ENCODE results near the gene ERMARD.

Gene ERMARD
- long read RNA-seq, transcript ERMARD-204 (17 exons, 1,908 nt) = minor isoform, 14 of 112 reads
- long read RNA-seq, transcript ERMARD-203 (18 exons, 2,141 nt) = major isoform, 21 of 112 reads
- long read RNA-seq, partial matches to known transcripts = 13 of 112 reads
- long read RNA-seq, other reads (novel, unspliced or antisense) = 63 of 112 reads

DNA sequence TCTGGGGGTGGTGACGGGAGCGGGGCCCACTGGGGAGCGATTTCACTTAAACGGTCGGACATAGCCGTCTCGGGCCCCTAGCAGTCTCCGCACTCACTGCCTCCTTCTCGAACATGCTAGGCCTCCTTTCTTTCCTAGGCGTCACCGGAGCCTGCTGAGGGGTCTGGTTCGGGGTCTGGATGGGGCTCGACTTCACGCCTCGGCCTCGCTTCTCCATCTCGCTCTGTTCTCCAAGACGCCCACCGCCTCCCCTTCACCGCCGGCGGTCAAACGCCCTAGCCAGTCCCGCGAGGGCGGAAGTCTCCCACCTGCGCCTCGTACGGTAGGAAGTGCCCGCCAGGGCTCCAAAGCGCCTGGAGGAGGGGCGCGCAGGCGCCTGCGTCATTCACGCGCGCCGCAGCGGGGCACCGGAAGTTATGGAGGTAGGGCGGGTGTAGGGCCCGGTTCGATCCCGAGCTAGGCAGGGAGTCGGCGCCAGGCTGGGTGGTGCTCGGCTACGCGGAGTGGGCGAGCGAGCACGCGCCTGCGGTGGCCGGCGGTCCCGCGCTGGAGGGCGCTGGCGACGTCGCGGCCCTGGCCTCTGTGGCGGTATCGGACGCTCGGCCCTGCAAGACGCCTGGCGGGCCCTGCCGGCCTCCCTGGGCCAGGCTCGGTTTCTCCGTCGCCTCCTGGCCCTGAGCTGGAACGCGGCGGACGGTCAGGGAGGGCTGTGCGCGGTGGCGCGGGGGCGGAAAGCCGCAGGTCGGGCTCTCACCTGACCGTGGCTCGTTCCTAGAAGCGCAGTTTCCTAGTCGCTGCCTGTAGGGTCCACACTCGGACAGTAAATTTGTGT is at the start of gene ERMARD, which contains the start of gene DYNLT2:
ERMARD (plus strand) TSS at position 381 of the 832 bp plus-strand sequence; CDS start at position 417, 36 bp downstream.
DYNLT2 (minus strand) TSS at position 331 of the 832 bp plus-strand sequence; CDS start at position 217, 114 bp downstream.
- TF ChIP-seq, protein P1, sequence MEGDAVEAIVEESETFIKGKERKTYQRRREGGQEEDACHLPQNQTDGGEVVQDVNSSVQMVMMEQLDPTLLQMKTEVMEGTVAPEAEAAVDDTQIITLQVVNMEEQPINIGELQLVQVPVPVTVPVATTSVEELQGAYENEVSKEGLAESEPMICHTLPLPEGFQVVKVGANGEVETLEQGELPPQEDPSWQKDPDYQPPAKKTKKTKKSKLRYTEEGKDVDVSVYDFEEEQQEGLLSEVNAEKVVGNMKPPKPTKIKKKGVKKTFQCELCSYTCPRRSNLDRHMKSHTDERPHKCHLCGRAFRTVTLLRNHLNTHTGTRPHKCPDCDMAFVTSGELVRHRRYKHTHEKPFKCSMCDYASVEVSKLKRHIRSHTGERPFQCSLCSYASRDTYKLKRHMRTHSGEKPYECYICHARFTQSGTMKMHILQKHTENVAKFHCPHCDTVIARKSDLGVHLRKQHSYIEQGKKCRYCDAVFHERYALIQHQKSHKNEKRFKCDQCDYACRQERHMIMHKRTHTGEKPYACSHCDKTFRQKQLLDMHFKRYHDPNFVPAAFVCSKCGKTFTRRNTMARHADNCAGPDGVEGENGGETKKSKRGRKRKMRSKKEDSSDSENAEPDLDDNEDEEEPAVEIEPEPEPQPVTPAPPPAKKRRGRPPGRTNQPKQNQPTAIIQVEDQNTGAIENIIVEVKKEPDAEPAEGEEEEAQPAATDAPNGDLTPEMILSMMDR (IDR thresholded peaks at IDR 0.05; ENCODE audit: insufficient read depth, low read length) = no peak
- TF ChIP-seq SPI1 (IDR thresholded peaks at IDR 0.05; ENCODE audit: borderline replicate concordance, low read depth) (peak; percentile 84; the same call in 1 of the 2 replicates), POLR2AphosphoS5 (IDR thresholded peaks at IDR 0.05; ENCODE audit: low read depth) (peak; percentile 92), GABPA (IDR thresholded peaks at IDR 0.05; ENCODE audit: low read depth) (peak; percentile 79)
- Histone ChIP-seq H3K4me3 (replicated peaks; ENCODE audit: insufficient read depth, low read length) (peak within 1 kb of the TSS; percentile 79), H3K27me3 (ENCODE audit: insufficient read depth, poor library complexity, severe bottlenecking) (no peaks in the 10 kb centered on the region), H3K27ac (replicated peaks) (peak within 1 kb of the TSS; percentile 90)
- DNase-seq (ENCODE audit: low read depth in 1 of 2, low spot score in 1 of 2) = peak; percentile 83 to 92

DNA sequence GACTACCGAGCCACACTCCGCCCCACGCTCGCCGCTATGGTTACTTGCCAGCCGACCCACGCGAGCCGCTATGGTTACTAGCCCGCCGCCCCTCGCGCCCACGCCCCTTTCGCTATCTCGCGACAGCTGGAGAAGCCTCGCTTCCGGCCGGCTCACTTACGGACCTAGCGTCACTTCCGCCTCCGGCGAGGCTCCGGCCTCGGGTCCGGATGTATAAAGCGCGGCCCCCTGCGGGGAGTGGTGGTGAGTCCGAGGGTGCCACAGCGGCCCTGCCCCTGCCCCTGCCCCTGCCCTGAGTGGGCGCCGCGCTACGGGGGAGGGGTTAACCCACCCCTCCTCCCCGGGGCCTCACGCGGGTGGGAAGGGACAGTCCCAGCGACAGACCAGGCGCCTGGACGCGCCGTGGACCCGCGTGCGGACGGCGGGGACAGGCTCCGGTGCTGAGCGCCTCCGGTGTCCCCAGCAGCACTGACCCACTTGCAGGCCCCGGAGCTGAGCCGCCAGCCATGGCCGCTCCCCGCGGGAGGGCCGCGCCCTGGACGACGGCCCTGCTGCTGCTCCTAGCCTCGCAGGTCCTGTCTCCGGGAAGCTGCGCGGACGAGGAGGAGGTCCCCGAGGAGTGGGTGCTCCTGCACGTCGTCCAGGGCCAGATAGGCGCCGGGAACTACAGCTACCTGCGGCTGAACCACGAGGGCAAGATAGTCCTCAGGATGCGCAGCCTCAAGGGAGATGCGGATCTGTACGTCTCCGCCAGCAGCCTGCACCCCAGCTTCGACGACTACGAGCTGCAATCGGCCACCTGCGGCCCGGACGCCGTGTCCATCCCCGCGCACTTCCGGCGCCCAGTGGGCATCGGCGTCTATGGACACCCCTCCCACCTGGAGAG is 49.2 kb upstream of the ERMARD start, which contains the start of the genes C6orf120 and WDR27:
C6orf120 (plus strand) TSS at position 173 of the 886 bp plus-strand sequence; CDS start at position 507, 334 bp downstream.
WDR27 (minus strand) TSS at position 76 of the 886 bp plus-strand sequence. CDS start 13,024 bp downstream, outside the sequence.
- no peaks in the 10 kb centered on the region for H3K27me3 ChIP-seq (ENCODE audit: insufficient read depth, poor library complexity, severe bottlenecking)
- H3K27ac ChIP-seq (replicated peaks) = peak within 1 kb of the TSS; percentile 88
- peak; percentile 94 to 96 for DNase-seq (ENCODE audit: low read depth in 1 of 2, low spot score in 1 of 2)
- peak within 1 kb of the TSS; percentile 94 for H3K4me3 ChIP-seq (replicated peaks; ENCODE audit: insufficient read depth, low read length)
- TF ChIP-seq POLR2AphosphoS5 (IDR thresholded peaks at IDR 0.05; ENCODE audit: low read depth) = peak; percentile 90
- TF ChIP-seq, protein P1 (IDR thresholded peaks at IDR 0.05; ENCODE audit: insufficient read depth, low read length) = no peak
- peak; percentile 89 for TF ChIP-seq GABPA (IDR thresholded peaks at IDR 0.05; ENCODE audit: low read depth)

GRCh38 chr6:169702840-169703246 is 48.6 kb upstream of the ERMARD start:
- TF ChIP-seq GABPA (IDR thresholded peaks at IDR 0.05; ENCODE audit: low read depth) (no peak), POLR2AphosphoS5 (IDR thresholded peaks at IDR 0.05; ENCODE audit: low read depth) (peak; percentile 45; the same call in 1 of the 2 replicates)
- TF ChIP-seq, protein P2, sequence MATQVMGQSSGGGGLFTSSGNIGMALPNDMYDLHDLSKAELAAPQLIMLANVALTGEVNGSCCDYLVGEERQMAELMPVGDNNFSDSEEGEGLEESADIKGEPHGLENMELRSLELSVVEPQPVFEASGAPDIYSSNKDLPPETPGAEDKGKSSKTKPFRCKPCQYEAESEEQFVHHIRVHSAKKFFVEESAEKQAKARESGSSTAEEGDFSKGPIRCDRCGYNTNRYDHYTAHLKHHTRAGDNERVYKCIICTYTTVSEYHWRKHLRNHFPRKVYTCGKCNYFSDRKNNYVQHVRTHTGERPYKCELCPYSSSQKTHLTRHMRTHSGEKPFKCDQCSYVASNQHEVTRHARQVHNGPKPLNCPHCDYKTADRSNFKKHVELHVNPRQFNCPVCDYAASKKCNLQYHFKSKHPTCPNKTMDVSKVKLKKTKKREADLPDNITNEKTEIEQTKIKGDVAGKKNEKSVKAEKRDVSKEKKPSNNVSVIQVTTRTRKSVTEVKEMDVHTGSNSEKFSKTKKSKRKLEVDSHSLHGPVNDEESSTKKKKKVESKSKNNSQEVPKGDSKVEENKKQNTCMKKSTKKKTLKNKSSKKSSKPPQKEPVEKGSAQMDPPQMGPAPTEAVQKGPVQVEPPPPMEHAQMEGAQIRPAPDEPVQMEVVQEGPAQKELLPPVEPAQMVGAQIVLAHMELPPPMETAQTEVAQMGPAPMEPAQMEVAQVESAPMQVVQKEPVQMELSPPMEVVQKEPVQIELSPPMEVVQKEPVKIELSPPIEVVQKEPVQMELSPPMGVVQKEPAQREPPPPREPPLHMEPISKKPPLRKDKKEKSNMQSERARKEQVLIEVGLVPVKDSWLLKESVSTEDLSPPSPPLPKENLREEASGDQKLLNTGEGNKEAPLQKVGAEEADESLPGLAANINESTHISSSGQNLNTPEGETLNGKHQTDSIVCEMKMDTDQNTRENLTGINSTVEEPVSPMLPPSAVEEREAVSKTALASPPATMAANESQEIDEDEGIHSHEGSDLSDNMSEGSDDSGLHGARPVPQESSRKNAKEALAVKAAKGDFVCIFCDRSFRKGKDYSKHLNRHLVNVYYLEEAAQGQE (IDR thresholded peaks at IDR 0.05; ENCODE audit: insufficient replicate concordance, low read depth) = no peak
- TF ChIP-seq, protein P1 (IDR thresholded peaks at IDR 0.05; ENCODE audit: insufficient read depth, low read length) = no peak
- no peak for DNase-seq (ENCODE audit: low read depth in 1 of 2, low spot score in 1 of 2)
- H3K4me3 ChIP-seq (replicated peaks; ENCODE audit: insufficient read depth, low read length) = peak overlapping the region; percentile 94
- H3K27me3 ChIP-seq (ENCODE audit: insufficient read depth, poor library complexity, severe bottlenecking) = no peaks in the 10 kb centered on the region
- peak overlapping the region; percentile 88 for H3K27ac ChIP-seq (replicated peaks)

- H3K27me3 ChIP-seq (ENCODE audit: insufficient read depth, poor library complexity, severe bottlenecking) = no peaks in the 10 kb centered on the region
- TF ChIP-seq, protein P1 (IDR thresholded peaks at IDR 0.05; ENCODE audit: insufficient read depth, low read length) = no peak
- TF ChIP-seq, protein P2 (IDR thresholded peaks at IDR 0.05; ENCODE audit: insufficient replicate concordance, low read depth) = no peak
- no peak for TF ChIP-seq POLR2AphosphoS5 (IDR thresholded peaks at IDR 0.05; ENCODE audit: low read depth)
- no peak for TF ChIP-seq SPI1 (IDR thresholded peaks at IDR 0.05; ENCODE audit: borderline replicate concordance, low read depth)
- no peak for TF ChIP-seq GABPA (IDR thresholded peaks at IDR 0.05; ENCODE audit: low read depth)
- H3K27ac ChIP-seq (replicated peaks) = no peak overlapping the region
- H3K4me3 ChIP-seq (replicated peaks; ENCODE audit: insufficient read depth, low read length) = no peak overlapping the region
- DNase-seq (ENCODE audit: low read depth in 1 of 2, low spot score in 1 of 2) = no peak
Measured at GRCh38 chr6:169707772-169708171, 43.6 kb upstream of the ERMARD start.
